Muscle of back (tissue), 11 donors: ENCODE measurements around the gene HMGCLL1. TPM values are rescaled to one million over a fixed set of nuclear protein-coding genes. Genes with fewer than 3 reads are reported as not detected.

ENCODE experiments used
- DNase-seq, 3 donors: peaks; one replicate each; pipeline versions ENCODE4 v3.0.0 to v3.0.0-alpha.2; 2013
- polyA plus RNA-seq, 10 donors: library from polyadenylated mRNA; unstranded; fragments of 120-200 nt; gene quantifications; one replicate each; pipeline ENCODE4 v1.2.1, GENCODE V29; 2013; ENCODE audit not compliant: insufficient read length in 10 of 10

HMGCLL1 gene
- polyA plus RNA-seq, 10 donors: 6.2 to 13.0 (median 7.8) TPM

GRCh38 chr6:55541024-55541423 lies 38.0 kb downstream of the HMGCLL1 start:
- DNase-seq: no peak

- no peak for DNase-seq
Measured at GRCh38 chr6:55536391-55536956, 42.5 kb downstream of the HMGCLL1 start.

- DNase-seq: no peak
Measured at GRCh38 chr6:55531496-55531895, 47.5 kb downstream of the HMGCLL1 start.

- DNase-seq: peak in 1 of 3 donors; percentile 15
Measured at GRCh38 chr6:55530931-55531330, 48.1 kb downstream of the HMGCLL1 start.

- DNase-seq: no peak
Measured at GRCh38 chr6:55528624-55529023, 50.4 kb downstream of the HMGCLL1 start.

- DNase-seq: no peak
Measured at GRCh38 chr6:55524441-55524840, 54.6 kb downstream of the HMGCLL1 start.

GRCh38 chr6:55518529-55519060 lies 60.4 kb downstream of the HMGCLL1 start:
- peak in 2 of 3 donors; percentile 20 to 69 for DNase-seq

- peak in 1 of 3 donors; percentile 44 for DNase-seq
Measured at GRCh38 chr6:55516736-55517135, 62.3 kb downstream of the HMGCLL1 start.

GRCh38 chr6:55512904-55513303 lies 66.1 kb downstream of the HMGCLL1 start:
- no peak for DNase-seq

GRCh38 chr6:55511122-55511800 lies 67.7 kb downstream of the HMGCLL1 start:
- peak in 2 of 3 donors; percentile 15 to 36 for DNase-seq

- DNase-seq: peak; percentile 14 to 75 (median 40)
Measured at GRCh38 chr6:55499591-55499990, 79.4 kb downstream of the HMGCLL1 start.

GRCh38 chr6:55497694-55498093 lies 81.3 kb downstream of the HMGCLL1 start:
- DNase-seq: no peak

- DNase-seq: no peak
Measured at GRCh38 chr6:55496201-55496600, 82.8 kb downstream of the HMGCLL1 start.

GRCh38 chr6:55495277-55495676 lies 83.7 kb downstream of the HMGCLL1 start:
- DNase-seq: no peak

- DNase-seq: peak in 1 of 3 donors; percentile 39
Measured at GRCh38 chr6:55494411-55494810, 84.6 kb downstream of the HMGCLL1 start.

GRCh38 chr6:55492259-55492658 lies 86.7 kb downstream of the HMGCLL1 start:
- no peak for DNase-seq

- no peak for DNase-seq
Measured at GRCh38 chr6:55490871-55491270, 88.1 kb downstream of the HMGCLL1 start.

- no peak for DNase-seq
Measured at GRCh38 chr6:55474382-55474781, 104.6 kb downstream of the HMGCLL1 start.

- DNase-seq: no peak
Measured at GRCh38 chr6:55473722-55474121, 105.3 kb downstream of the HMGCLL1 start.

- DNase-seq: peak in 2 of 3 donors; percentile 31 to 70
Measured at GRCh38 chr6:55469951-55470366, 109.0 kb downstream of the HMGCLL1 start.

- DNase-seq: no peak
Measured at GRCh38 chr6:55456016-55456415, 123.0 kb downstream of the HMGCLL1 start.

- DNase-seq: peak; percentile 22 to 65 (median 29)
Measured at GRCh38 chr6:55450005-55450404, 129.0 kb downstream of the HMGCLL1 start.

GRCh38 chr6:55449225-55449624 lies 129.8 kb downstream of the HMGCLL1 start:
- DNase-seq: no peak
